Suprapubic skin (tissue), 4 donors: ENCODE data around the gene IL20RA. TPM values are rescaled to one million over a fixed set of nuclear protein-coding genes. Genes with fewer than 3 reads are reported as not detected.

Source experiments
- DNase-seq, 2 donors: peaks; one replicate each; pipeline ENCODE4 v3.0.0-alpha.2; 2019; ENCODE audit warnings: low spot score in 2 of 2
- H3K27ac ChIP-seq: fragments of 200-600 bp; sonication (generic); one replicate; pipeline ENCODE4 v1.5.1; 2019
- H3K27me3 ChIP-seq: fragments of 200-600 bp; sonication (generic); one replicate; pipeline ENCODE4 v1.5.1; 2019
- H3K36me3 ChIP-seq: fragments of 200-600 bp; sonication (generic); one replicate; pipeline ENCODE4 v1.5.1; 2019
- H3K4me1 ChIP-seq: fragments of 200-600 bp; sonication (generic); one replicate; pipeline ENCODE4 v1.5.1; 2019
- H3K4me3 ChIP-seq: fragments of 200-600 bp; sonication (generic); one replicate; pipeline ENCODE4 v1.5.1; 2019; ENCODE audit warnings: mild to moderate bottlenecking
- H3K9me3 ChIP-seq: fragments of 200-600 bp; sonication (generic); one replicate; pipeline ENCODE4 v1.5.1; 2019
- EP300 ChIP-seq: sonication (generic); formaldehyde crosslinking; IDR thresholded peaks from one replicate; pipeline ENCODE4 v1.6.1; 2017; ENCODE audit warnings: antibody characterized with exemption
- POLR2A ChIP-seq, 2 donors: fragments of 450-650 bp; IDR thresholded peaks; one replicate each; pipeline ENCODE4 v1.6.1; 2017; ENCODE audit warnings: antibody characterized with exemption in 2 of 2, mild to moderate bottlenecking in 2 of 2, moderate library complexity in 2 of 2
- POLR2AphosphoS5 ChIP-seq, 3 donors: sonication (generic); formaldehyde crosslinking; IDR thresholded peaks; one replicate each; pipeline ENCODE4 v1.6.1; 2017; ENCODE audit warnings: antibody characterized with exemption in 3 of 3
- WGBS: methylation state at CpG from one replicate; pipeline ENCODE4 v1.1.5; 2018; 5-methylcytosine and 5-hydroxymethylcytosine counted together
- total RNA-seq, 4 donors: library from RNA; depleted of rRNA; stranded (reverse); fragments of >200 nt; gene quantifications; one replicate each; pipeline ENCODE4 v1.1.0, GENCODE V29; 2016
- TF ChIP-seq, protein P1 (sequence below), 2 donors: fragments of 200-600 bp in 1 of 2; fragments of 450-650 bp in 1 of 2; sonication (generic) in 1 of 2; IDR thresholded peaks; one replicate each; pipeline ENCODE4 v1.5.1; 2016 to 2019; ENCODE audit warnings: antibody characterized with exemption in 2 of 2, mild to moderate bottlenecking in 1 of 2, moderate library complexity in 1 of 2

IL20RA gene
- total RNA-seq, 4 donors from 2014 or later = 64.4 to 88.8 (median 72.2) TPM

DNA sequence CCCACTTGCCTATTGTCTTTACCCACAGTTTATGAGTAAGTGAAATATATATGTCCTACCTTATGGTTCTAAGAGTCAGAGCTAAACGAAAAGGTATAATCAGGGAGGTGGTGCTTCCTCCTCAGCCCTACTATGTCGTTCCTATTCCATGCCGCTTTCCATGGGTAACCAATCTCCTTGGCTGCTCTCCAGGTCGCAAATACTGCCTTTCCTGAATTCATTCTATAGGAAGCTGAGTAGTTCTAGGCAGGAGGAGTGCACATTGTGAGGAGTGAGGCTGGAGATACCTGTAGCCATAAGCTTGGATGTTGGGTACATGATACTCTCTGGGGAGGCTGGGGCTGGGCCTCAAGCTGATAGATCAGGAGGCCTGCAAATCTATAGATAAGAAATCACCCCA, 5.8 kb downstream of the IL20RA start:
- H3K9me3 ChIP-seq = no peaks in the 10 kb centered on the region
- no peak overlapping the region for H3K4me3 ChIP-seq
- no peaks in the 10 kb centered on the region for H3K36me3 ChIP-seq
- DNase-seq = no peak
- TF ChIP-seq EP300 (no peak), POLR2AphosphoS5 (IDR thresholded peaks at IDR 0.05) (no peak), POLR2A (IDR thresholded peaks at IDR 0.05) (no peak)
- TF ChIP-seq, protein P1, sequence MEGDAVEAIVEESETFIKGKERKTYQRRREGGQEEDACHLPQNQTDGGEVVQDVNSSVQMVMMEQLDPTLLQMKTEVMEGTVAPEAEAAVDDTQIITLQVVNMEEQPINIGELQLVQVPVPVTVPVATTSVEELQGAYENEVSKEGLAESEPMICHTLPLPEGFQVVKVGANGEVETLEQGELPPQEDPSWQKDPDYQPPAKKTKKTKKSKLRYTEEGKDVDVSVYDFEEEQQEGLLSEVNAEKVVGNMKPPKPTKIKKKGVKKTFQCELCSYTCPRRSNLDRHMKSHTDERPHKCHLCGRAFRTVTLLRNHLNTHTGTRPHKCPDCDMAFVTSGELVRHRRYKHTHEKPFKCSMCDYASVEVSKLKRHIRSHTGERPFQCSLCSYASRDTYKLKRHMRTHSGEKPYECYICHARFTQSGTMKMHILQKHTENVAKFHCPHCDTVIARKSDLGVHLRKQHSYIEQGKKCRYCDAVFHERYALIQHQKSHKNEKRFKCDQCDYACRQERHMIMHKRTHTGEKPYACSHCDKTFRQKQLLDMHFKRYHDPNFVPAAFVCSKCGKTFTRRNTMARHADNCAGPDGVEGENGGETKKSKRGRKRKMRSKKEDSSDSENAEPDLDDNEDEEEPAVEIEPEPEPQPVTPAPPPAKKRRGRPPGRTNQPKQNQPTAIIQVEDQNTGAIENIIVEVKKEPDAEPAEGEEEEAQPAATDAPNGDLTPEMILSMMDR (IDR thresholded peaks at IDR 0.05) = no peak
- peaks cover 8% of the 10 kb centered on the region for H3K4me1 ChIP-seq
- no peak overlapping the region for H3K27ac ChIP-seq
- WGBS = 73% methylated on average over 4 of the region's 4 CpGs
- H3K27me3 ChIP-seq = peaks cover 5% of the 10 kb centered on the region

- H3K27me3 ChIP-seq = peaks cover 3% of the 10 kb centered on the region
- peak overlapping the region; percentile 76 for H3K27ac ChIP-seq
- DNase-seq = no peak
- no peak overlapping the region for H3K4me3 ChIP-seq
- 42% methylated on average over 6 of the region's 6 CpGs for WGBS
- TF ChIP-seq EP300 (no peak), POLR2AphosphoS5 (IDR thresholded peaks at IDR 0.05) (no peak), POLR2A (IDR thresholded peaks at IDR 0.05) (no peak)
- TF ChIP-seq, protein P1 (IDR thresholded peaks at IDR 0.05) = no peak
- no peaks in the 10 kb centered on the region for H3K36me3 ChIP-seq
- peaks cover 8% of the 10 kb centered on the region for H3K4me1 ChIP-seq
- H3K9me3 ChIP-seq = no peaks in the 10 kb centered on the region
Observed at GRCh38 chr6:137036566-137037300, 8.0 kb downstream of the IL20RA start.

- Histone ChIP-seq H3K36me3 (no peaks in the 10 kb centered on the region), H3K27me3 (no peaks in the 10 kb centered on the region), H3K27ac (no peak overlapping the region), H3K4me1 (peaks cover 8% of the 10 kb centered on the region), H3K9me3 (no peaks in the 10 kb centered on the region), H3K4me3 (no peak overlapping the region)
- DNase-seq = no peak
- 70% methylated on average over 2 of the region's 2 CpGs for WGBS
- TF ChIP-seq POLR2A (IDR thresholded peaks at IDR 0.05) (no peak), POLR2AphosphoS5 (IDR thresholded peaks at IDR 0.05) (no peak), EP300 (no peak)
- TF ChIP-seq, protein P1 (IDR thresholded peaks at IDR 0.05) = no peak
Observed at GRCh38 chr6:137033828-137034227, 10.9 kb downstream of the IL20RA start.

- WGBS = 84% methylated on average over 3 of the region's 3 CpGs
- Histone ChIP-seq H3K27ac (no peak overlapping the region), H3K9me3 (no peaks in the 10 kb centered on the region), H3K4me3 (no peak overlapping the region), H3K27me3 (no peaks in the 10 kb centered on the region), H3K36me3 (no peaks in the 10 kb centered on the region), H3K4me1 (peaks cover 16% of the 10 kb centered on the region)
- TF ChIP-seq, protein P1 (IDR thresholded peaks at IDR 0.05) = no peak
- TF ChIP-seq POLR2A (IDR thresholded peaks at IDR 0.05) (no peak), POLR2AphosphoS5 (IDR thresholded peaks at IDR 0.05) (no peak), EP300 (no peak)
- DNase-seq = no peak
Observed at GRCh38 chr6:137031122-137031521, 13.6 kb downstream of the IL20RA start.

DNA sequence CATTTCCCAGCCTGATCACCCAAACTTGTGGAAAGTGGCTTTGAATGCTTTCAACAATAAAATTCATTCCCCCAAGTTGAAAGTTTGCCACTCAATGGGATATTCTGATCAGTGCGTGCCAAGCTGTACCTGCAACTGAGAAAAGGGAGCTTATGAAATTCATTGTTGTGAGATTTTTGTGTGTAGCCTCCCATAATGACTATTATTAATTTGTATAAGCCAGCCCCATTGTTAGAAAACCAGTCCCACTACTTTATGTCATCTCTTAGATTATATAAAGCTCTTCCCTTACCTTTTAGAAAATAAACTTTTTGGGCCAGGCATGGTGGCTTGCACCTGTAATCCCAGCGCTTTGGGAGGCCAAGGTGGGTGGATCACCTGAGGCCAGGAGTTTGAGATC, 15.9 kb downstream of the IL20RA start:
- DNase-seq = no peak
- Histone ChIP-seq H3K4me1 (peaks cover 31% of the 10 kb centered on the region), H3K27me3 (no peaks in the 10 kb centered on the region), H3K9me3 (no peaks in the 10 kb centered on the region), H3K4me3 (no peak overlapping the region), H3K36me3 (no peaks in the 10 kb centered on the region), H3K27ac (peak overlapping the region; percentile 15)
- TF ChIP-seq EP300 (no peak), POLR2AphosphoS5 (IDR thresholded peaks at IDR 0.05) (no peak), POLR2A (IDR thresholded peaks at IDR 0.05) (no peak)
- TF ChIP-seq, protein P1 (IDR thresholded peaks at IDR 0.05) = no peak
- WGBS = 52% methylated on average over 2 of the region's 2 CpGs
